Upper lobe of left lung (tissue), 4 donors: Measurements from ENCODE around the gene METTL3.
"Not testable (repeated sequence)": the region's sequence is repeated elsewhere in the genome, so short reads cannot be mapped to it uniquely, and the experiment has no call there.

ENCODE experiments used
- CTCF ChIP-seq, 6 experiments: fragments of 450-650 bp in 4 of 6; fragments of 200-600 bp in 2 of 6; sonication (generic) in 2 of 6; IDR thresholded peaks; one replicate each; pipeline ENCODE4 v1.5.1; 2016 to 2019; ENCODE audit warnings: antibody characterized with exemption in 6 of 6
- EP300 ChIP-seq, 4 donors: sonication (generic); formaldehyde crosslinking; IDR thresholded peaks; one replicate each; pipeline ENCODE4 v1.5.1; 2017; ENCODE audit warnings: antibody characterized with exemption in 4 of 4, control low read depth in 2 of 4
- POLR2AphosphoS5 ChIP-seq, 2 donors: sonication (generic); formaldehyde crosslinking; IDR thresholded peaks; one replicate each; pipeline ENCODE4 v1.5.1; 2017; ENCODE audit warnings: antibody characterized with exemption in 2 of 2

GRCh38 chr14:21544588-21544987 lies 33.4 kb upstream of the METTL3 start:
- not testable (repeated sequence) for TF ChIP-seq CTCF, EP300, POLR2AphosphoS5 (IDR thresholded peaks at IDR 0.05)
